SK-N-SH (cell line): ENCODE data around the gene SMIM29. TPM values are rescaled to one million over a fixed set of nuclear protein-coding genes. Genes with fewer than 3 reads are reported as not detected.

ENCODE experiments used
- CTCF ChIA-PET: fragments of 300-600, 350-600 bp; formaldehyde crosslinking; extraction: SDS; loops from one replicate; lab custom pipeline; 2021; lab: Yijun Ruan, JAX
- POLR2A ChIA-PET: fragments of 350-600 bp; sonication (Branson Sonifier 250); formaldehyde crosslinking; extraction: SDS; loops from one replicate; lab custom pipeline; 2020; ENCODE audit warnings: antibody characterized with exemption, inconsistent platforms; lab: Yijun Ruan, JAX
- DNase-seq: peaks from one replicate; pipeline ENCODE4 v3.0.0; 2012
- H2AFZ ChIP-seq: fragments of 200-600 bp; sonication (generic); 2 replicates; pipeline ENCODE4 v1.8.1; 2016; ENCODE audit warnings: antibody characterized with exemption, mild to moderate bottlenecking, low read depth
- H3F3A ChIP-seq: fragments of 200-600 bp; sonication (generic); replicated peaks from 2 replicates; pipeline ENCODE3; 2016; ENCODE audit warnings: antibody characterized with exemption, mild to moderate bottlenecking; ENCODE audit not compliant: insufficient read depth
- H3K27ac ChIP-seq, 2 experiments: fragments of 200-500 bp in 1 of 2; fragments of 200-600 bp in 1 of 2; sonication (Bioruptor generic) in 1 of 2; sonication (generic), shearing (Covaris generic) in 1 of 2; 2 replicates each; pipeline versions ENCODE4 v1.5.1 to v1.6.1; 2014 to 2016; ENCODE audit warnings: low read depth in 2 of 2, inconsistent platforms in 1 of 2, low read length in 1 of 2, mild to moderate bottlenecking in 1 of 2, mixed read lengths in 1 of 2
- H3K27me3 ChIP-seq: fragments of 200-600 bp; sonication (generic), shearing (Covaris generic); 2 replicates; pipeline ENCODE4 v1.6.1; 2016; ENCODE audit warnings: mixed run types; ENCODE audit not compliant: insufficient read depth
- H3K36me3 ChIP-seq, 2 experiments: fragments of 200-500 bp in 1 of 2; fragments of 200-600 bp in 1 of 2; sonication (Bioruptor generic) in 1 of 2; sonication (generic) in 1 of 2; replicated peaks in 1 of 2; 2 replicates each; pipeline versions ENCODE3 to v1.5.1; 2014 to 2016; ENCODE audit warnings: low read length in 1 of 2, mild to moderate bottlenecking in 1 of 2; ENCODE audit not compliant: insufficient read depth in 2 of 2, control insufficient read depth in 1 of 2
- H3K4me1 ChIP-seq, 2 experiments: fragments of 200-500 bp in 1 of 2; fragments of 200-600 bp in 1 of 2; sonication (Bioruptor generic) in 1 of 2; sonication (generic), shearing (Covaris generic) in 1 of 2; 2 replicates each; pipeline versions ENCODE4 v1.5.1 to v1.6.1; 2014 to 2016; ENCODE audit warnings: low read depth in 1 of 2, low read length in 1 of 2, mixed run types in 1 of 2; ENCODE audit not compliant: insufficient read depth in 2 of 2, control insufficient read depth in 1 of 2
- H3K4me2 ChIP-seq: fragments of 200-600 bp; sonication (generic), shearing (Covaris generic); 2 replicates; pipeline ENCODE4 v1.6.1; 2017; ENCODE audit warnings: mixed run types
- H3K4me3 ChIP-seq, 2 experiments: fragments of 200-500 bp in 1 of 2; fragments of 200-600 bp in 1 of 2; sonication (Bioruptor generic) in 1 of 2; sonication (generic), shearing (Covaris generic) in 1 of 2; 2 replicates each; pipeline versions ENCODE4 v1.5.1 to v1.8.1; 2014 to 2016; ENCODE audit warnings: low read depth in 2 of 2, inconsistent platforms in 1 of 2, low read length in 1 of 2, mild to moderate bottlenecking in 1 of 2, mixed read lengths in 1 of 2, moderate library complexity in 1 of 2
- H3K79me2 ChIP-seq: fragments of 200-600 bp; sonication (generic); 2 replicates; pipeline ENCODE4 v1.8.1; 2017; ENCODE audit warnings: mild to moderate bottlenecking; ENCODE audit not compliant: insufficient read depth
- H3K9ac ChIP-seq: fragments of 200-600 bp; sonication (generic); 2 replicates; pipeline ENCODE4 v1.6.1; 2017; ENCODE audit warnings: mixed run types
- H3K9me2 ChIP-seq: fragments of 200-600 bp; sonication (generic); 2 replicates; pipeline ENCODE4 v1.6.1; 2017; ENCODE audit warnings: mixed run types
- H3K9me3 ChIP-seq: fragments of 200-600 bp; sonication (generic); 2 replicates; pipeline ENCODE4 v1.6.1; 2017; ENCODE audit warnings: mixed run types, mild to moderate bottlenecking, moderate library complexity
- H4K20me1 ChIP-seq: fragments of 200-600 bp; sonication (generic); 2 replicates; pipeline ENCODE4 v1.6.1; 2017; ENCODE audit warnings: mild to moderate bottlenecking, mixed run types; ENCODE audit not compliant: insufficient read depth
- GATA2 ChIP-seq: sonication (generic); formaldehyde crosslinking; IDR thresholded peaks from 2 replicates; pipeline ENCODE4 v1.5.0; 2020; ENCODE audit warnings: mild to moderate bottlenecking, missing genetic modification reagents
- MXI1 ChIP-seq: IDR thresholded peaks from 2 replicates; pipeline ENCODE4 v1.6.1; 2012; ENCODE audit warnings: mild to moderate bottlenecking, low read depth, low read length, improper control_type of control experiment
- RAD21 ChIP-seq: IDR thresholded peaks from 2 replicates; pipeline ENCODE4 v1.6.1; 2012; ENCODE audit warnings: mild to moderate bottlenecking, low read length
- RCOR1 ChIP-seq: fragments of 150-350 bp; IDR thresholded peaks from 2 replicates; pipeline ENCODE4 v1.6.1; 2017; ENCODE audit warnings: antibody characterized with exemption, low read length
- RFX5 ChIP-seq: IDR thresholded peaks from 2 replicates; pipeline ENCODE4 v1.6.1; 2012; ENCODE audit warnings: mild to moderate bottlenecking, improper control_type of control experiment, low read length
- RXRA ChIP-seq: IDR thresholded peaks from 2 replicates; pipeline ENCODE4 v1.4.0; 2012; ENCODE audit warnings: low read depth, mild to moderate bottlenecking, borderline replicate concordance
- SIN3A ChIP-seq: IDR thresholded peaks from 2 replicates; pipeline ENCODE4 v1.6.1; 2012; ENCODE audit warnings: low read depth, mild to moderate bottlenecking, low read length, moderate library complexity, borderline replicate concordance
- SMC3 ChIP-seq: IDR thresholded peaks from 2 replicates; pipeline ENCODE4 v1.6.1; 2012; ENCODE audit warnings: low read depth, low read length, improper control_type of control experiment
- TAF1 ChIP-seq: IDR thresholded peaks from 2 replicates; pipeline ENCODE4 v1.6.1; 2012; ENCODE audit warnings: low read depth, mild to moderate bottlenecking, low read length, moderate library complexity, borderline replicate concordance
- TEAD4 ChIP-seq: IDR thresholded peaks from 2 replicates; pipeline ENCODE4 v1.4.0; 2012; ENCODE audit warnings: mild to moderate bottlenecking, borderline replicate concordance; ENCODE audit not compliant: insufficient read depth
- WGBS: methylation state at CpG from one replicate; pipeline ENCODE4 v1.1.6; 2017; ENCODE audit warnings: low lambda C conversion rate; 5-methylcytosine and 5-hydroxymethylcytosine counted together
- polyA plus RNA-seq, 3 experiments: library from polyadenylated mRNA; depleted of rRNA; stranded (reverse); fragments of >200 nt; gene quantifications; 2 replicates each; pipeline ENCODE4 v1.2.3, GENCODE V29; 2012
- TF ChIP-seq, protein P1 (sequence below): IDR thresholded peaks from 2 replicates; pipeline ENCODE4 v1.4.0; 2012; ENCODE audit warnings: low read depth, borderline replicate concordance
- TF ChIP-seq, protein P2 (sequence below): IDR thresholded peaks from 2 replicates; pipeline ENCODE4 v1.4.0; 2012; ENCODE audit warnings: low read depth
- TF ChIP-seq, protein P3 (sequence below): fragments of 150-350 bp; IDR thresholded peaks from 2 replicates; pipeline ENCODE4 v1.6.1; 2017; ENCODE audit warnings: antibody characterized with exemption, low read length, low read depth, borderline replicate concordance
- TF ChIP-seq, protein P4 (sequence below): fragments of 200-600 bp; sonication (generic); IDR thresholded peaks from 2 replicates; pipeline ENCODE4 v1.6.1; 2017; ENCODE audit warnings: antibody characterized with exemption, mild to moderate bottlenecking, moderate library complexity
- TF ChIP-seq, protein P5 (sequence below): IDR thresholded peaks from 2 replicates; pipeline ENCODE4; 2012
- TF ChIP-seq, protein P6 (sequence below): IDR thresholded peaks from 2 replicates; pipeline ENCODE4 v1.6.1; 2012; ENCODE audit warnings: mild to moderate bottlenecking, low read depth, low read length, moderate library complexity

SMIM29 gene
- polyA plus RNA-seq, 1 of the 3 experiments (the other 2 are of a cell fraction), result 50.2 TPM

DNA sequence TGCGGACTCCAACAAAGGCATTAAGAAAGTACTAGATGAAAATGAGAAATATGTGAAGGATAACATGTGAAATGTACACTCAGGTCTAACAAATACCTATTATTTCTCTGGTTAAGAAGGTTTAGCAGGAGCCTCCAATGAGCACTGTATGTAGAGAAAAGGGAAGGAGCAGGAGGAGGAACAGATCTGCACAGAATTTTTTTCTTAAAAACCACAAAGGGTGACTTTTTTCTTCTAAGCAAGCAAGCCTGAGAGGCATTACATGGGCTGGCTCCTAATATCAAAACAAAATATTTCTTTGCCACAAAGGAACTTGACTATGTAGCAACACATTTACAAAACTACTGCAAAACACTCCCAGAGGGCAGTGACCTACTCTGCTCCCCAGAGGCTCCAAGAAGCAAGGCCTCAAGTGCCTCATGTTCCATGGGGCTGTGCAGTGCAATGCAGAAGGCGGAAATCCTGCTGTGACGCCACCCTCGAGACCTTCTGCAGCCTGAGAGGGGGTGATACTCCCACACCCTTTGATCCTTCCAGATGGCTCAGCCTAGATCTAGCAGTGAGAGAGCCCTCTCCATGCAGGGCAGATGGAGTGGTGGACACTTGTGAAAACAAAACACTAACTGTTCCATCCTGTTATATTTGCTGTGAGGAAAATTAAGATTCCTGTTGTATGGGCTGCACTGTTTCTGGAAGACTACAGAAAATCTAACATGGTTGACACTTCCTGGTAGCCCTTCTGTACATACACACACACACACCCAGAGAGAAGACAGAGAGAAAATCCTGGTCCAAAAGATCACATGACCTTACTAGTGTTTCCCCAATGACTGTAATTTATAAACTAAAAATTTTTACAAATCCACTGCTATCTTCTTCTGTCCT lies 36.0 kb upstream of the SMIM29 start:
- H3K4me2 ChIP-seq, result no peak overlapping the region
- no peaks in the 10 kb centered on the region for H3K79me2 ChIP-seq
- H3K9ac ChIP-seq, result no peak overlapping the region
- H3K27me3 ChIP-seq, result no peaks in the 10 kb centered on the region
- no peaks in the 10 kb centered on the region for H3F3A ChIP-seq
- H3K36me3 ChIP-seq, result peaks cover 13 to 40% of the 10 kb centered on the region in 2 experiments
- no peak overlapping the region for H3K27ac ChIP-seq
- DNase-seq, result no peak
- H3K9me3 ChIP-seq, result no peaks in the 10 kb centered on the region
- H2AFZ ChIP-seq, result no peak overlapping the region
- TF ChIP-seq RXRA, result no peak
- no peak for TF ChIP-seq RCOR1
- TF ChIP-seq, protein P1, sequence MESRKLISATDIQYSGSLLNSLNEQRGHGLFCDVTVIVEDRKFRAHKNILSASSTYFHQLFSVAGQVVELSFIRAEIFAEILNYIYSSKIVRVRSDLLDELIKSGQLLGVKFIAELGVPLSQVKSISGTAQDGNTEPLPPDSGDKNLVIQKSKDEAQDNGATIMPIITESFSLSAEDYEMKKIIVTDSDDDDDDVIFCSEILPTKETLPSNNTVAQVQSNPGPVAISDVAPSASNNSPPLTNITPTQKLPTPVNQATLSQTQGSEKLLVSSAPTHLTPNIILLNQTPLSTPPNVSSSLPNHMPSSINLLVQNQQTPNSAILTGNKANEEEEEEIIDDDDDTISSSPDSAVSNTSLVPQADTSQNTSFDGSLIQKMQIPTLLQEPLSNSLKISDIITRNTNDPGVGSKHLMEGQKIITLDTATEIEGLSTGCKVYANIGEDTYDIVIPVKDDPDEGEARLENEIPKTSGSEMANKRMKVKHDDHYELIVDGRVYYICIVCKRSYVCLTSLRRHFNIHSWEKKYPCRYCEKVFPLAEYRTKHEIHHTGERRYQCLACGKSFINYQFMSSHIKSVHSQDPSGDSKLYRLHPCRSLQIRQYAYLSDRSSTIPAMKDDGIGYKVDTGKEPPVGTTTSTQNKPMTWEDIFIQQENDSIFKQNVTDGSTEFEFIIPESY, result no peak
- no peak for TF ChIP-seq SIN3A
- no peak for TF ChIP-seq RFX5
- no peak for TF ChIP-seq GATA2 (CRISPR knock-in tag)
- no peak for TF ChIP-seq TEAD4
- TF ChIP-seq, protein P2, sequence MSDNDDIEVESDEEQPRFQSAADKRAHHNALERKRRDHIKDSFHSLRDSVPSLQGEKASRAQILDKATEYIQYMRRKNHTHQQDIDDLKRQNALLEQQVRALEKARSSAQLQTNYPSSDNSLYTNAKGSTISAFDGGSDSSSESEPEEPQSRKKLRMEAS, result no peak
- TF ChIP-seq, protein P3, sequence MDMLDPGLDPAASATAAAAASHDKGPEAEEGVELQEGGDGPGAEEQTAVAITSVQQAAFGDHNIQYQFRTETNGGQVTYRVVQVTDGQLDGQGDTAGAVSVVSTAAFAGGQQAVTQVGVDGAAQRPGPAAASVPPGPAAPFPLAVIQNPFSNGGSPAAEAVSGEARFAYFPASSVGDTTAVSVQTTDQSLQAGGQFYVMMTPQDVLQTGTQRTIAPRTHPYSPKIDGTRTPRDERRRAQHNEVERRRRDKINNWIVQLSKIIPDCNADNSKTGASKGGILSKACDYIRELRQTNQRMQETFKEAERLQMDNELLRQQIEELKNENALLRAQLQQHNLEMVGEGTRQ, result no peak
- TF ChIP-seq, protein P4, sequence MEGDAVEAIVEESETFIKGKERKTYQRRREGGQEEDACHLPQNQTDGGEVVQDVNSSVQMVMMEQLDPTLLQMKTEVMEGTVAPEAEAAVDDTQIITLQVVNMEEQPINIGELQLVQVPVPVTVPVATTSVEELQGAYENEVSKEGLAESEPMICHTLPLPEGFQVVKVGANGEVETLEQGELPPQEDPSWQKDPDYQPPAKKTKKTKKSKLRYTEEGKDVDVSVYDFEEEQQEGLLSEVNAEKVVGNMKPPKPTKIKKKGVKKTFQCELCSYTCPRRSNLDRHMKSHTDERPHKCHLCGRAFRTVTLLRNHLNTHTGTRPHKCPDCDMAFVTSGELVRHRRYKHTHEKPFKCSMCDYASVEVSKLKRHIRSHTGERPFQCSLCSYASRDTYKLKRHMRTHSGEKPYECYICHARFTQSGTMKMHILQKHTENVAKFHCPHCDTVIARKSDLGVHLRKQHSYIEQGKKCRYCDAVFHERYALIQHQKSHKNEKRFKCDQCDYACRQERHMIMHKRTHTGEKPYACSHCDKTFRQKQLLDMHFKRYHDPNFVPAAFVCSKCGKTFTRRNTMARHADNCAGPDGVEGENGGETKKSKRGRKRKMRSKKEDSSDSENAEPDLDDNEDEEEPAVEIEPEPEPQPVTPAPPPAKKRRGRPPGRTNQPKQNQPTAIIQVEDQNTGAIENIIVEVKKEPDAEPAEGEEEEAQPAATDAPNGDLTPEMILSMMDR, result no peak
- TF ChIP-seq MXI1, result no peak
- no peak for TF ChIP-seq RAD21
- TF ChIP-seq SMC3, result no peak
- TF ChIP-seq TAF1, result no peak
- TF ChIP-seq, protein P5, sequence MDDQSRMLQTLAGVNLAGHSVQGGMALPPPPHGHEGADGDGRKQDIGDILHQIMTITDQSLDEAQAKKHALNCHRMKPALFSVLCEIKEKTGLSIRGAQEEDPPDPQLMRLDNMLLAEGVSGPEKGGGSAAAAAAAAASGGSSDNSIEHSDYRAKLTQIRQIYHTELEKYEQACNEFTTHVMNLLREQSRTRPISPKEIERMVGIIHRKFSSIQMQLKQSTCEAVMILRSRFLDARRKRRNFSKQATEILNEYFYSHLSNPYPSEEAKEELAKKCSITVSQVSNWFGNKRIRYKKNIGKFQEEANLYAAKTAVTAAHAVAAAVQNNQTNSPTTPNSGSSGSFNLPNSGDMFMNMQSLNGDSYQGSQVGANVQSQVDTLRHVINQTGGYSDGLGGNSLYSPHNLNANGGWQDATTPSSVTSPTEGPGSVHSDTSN, result no peak
- TF ChIP-seq, protein P6, sequence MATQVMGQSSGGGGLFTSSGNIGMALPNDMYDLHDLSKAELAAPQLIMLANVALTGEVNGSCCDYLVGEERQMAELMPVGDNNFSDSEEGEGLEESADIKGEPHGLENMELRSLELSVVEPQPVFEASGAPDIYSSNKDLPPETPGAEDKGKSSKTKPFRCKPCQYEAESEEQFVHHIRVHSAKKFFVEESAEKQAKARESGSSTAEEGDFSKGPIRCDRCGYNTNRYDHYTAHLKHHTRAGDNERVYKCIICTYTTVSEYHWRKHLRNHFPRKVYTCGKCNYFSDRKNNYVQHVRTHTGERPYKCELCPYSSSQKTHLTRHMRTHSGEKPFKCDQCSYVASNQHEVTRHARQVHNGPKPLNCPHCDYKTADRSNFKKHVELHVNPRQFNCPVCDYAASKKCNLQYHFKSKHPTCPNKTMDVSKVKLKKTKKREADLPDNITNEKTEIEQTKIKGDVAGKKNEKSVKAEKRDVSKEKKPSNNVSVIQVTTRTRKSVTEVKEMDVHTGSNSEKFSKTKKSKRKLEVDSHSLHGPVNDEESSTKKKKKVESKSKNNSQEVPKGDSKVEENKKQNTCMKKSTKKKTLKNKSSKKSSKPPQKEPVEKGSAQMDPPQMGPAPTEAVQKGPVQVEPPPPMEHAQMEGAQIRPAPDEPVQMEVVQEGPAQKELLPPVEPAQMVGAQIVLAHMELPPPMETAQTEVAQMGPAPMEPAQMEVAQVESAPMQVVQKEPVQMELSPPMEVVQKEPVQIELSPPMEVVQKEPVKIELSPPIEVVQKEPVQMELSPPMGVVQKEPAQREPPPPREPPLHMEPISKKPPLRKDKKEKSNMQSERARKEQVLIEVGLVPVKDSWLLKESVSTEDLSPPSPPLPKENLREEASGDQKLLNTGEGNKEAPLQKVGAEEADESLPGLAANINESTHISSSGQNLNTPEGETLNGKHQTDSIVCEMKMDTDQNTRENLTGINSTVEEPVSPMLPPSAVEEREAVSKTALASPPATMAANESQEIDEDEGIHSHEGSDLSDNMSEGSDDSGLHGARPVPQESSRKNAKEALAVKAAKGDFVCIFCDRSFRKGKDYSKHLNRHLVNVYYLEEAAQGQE, result no peak
- H4K20me1 ChIP-seq, result no peaks in the 10 kb centered on the region
- no peak overlapping the region for H3K4me3 ChIP-seq
- no peaks in the 10 kb centered on the region; a peak in 1 of 4 replicates for H3K4me1 ChIP-seq
- no peaks in the 10 kb centered on the region for H3K9me2 ChIP-seq
- POLR2A ChIA-PET, result no interaction called here
- CTCF ChIA-PET, result no interaction called here
- WGBS, result 97% methylated on average over 3 of the region's 4 CpGs
